ENCODE data around the gene MCRIP2. TPM values are rescaled to one million over a fixed set of nuclear protein-coding genes. Genes with fewer than 3 reads are reported as not detected.

MCRIP2 gene
- total and polyA plus RNA-seq, 9 of the 15 experiments (the other 6 are each of a cell fraction or from before 2014, with no cell fraction given) = 0.80 to 120 (median 35.2) TPM

GRCh38 chr16:686459-687260, 45.0 kb downstream of the MCRIP2 start (continued):
- TF ChIP-seq CREB3L1 (IDR thresholded peaks at IDR 0.05; ENCODE audit: borderline replicate concordance, low read depth) (no peak), MBD2 (IDR thresholded peaks at IDR 0.05; ENCODE audit: borderline replicate concordance, low read depth) (no peak), RBFOX2 (IDR thresholded peaks at IDR 0.05; ENCODE audit: low read depth, low read length) (peak; percentile 51; the same call in 1 of the 2 replicates)

GRCh38 chr16:687499-687898, 45.9 kb downstream of the MCRIP2 start:
- DNase-seq (ENCODE audit: extremely low read depth in 1 of 4, low spot score in 3 of 4) (no peak), ATAC-seq (no peak), FAIRE-seq (no peak)
- Histone ChIP-seq H3K9me3 (replicated peaks; ENCODE audit: control insufficient read depth, insufficient read depth, low read depth, low read length) (no peaks in the 10 kb centered on the region), H3K9ac (ENCODE audit: insufficient read depth in 1 of 2, low read depth in 2 of 2, low read length in 2 of 2) (peak overlapping the region in 1 of 2 experiments; percentile 81; a peak in 2 of 4 replicates), H3K27me3 (ENCODE audit: control insufficient read depth in 2 of 2, insufficient read depth in 2 of 2, low read length in 2 of 2) (no peaks in the 10 kb centered on the region), H3K4me1 (replicated peaks in 1 of 2; ENCODE audit: control insufficient read depth in 2 of 2, insufficient read depth in 2 of 2, low read length in 2 of 2) (peaks cover 16 to 85% of the 10 kb centered on the region in 2 experiments), H3K9me1 (ENCODE audit: control insufficient read depth, insufficient read depth, low read length) (peaks cover 7% of the 10 kb centered on the region), H3K27ac (ENCODE audit: extremely low read depth, low read depth, low read length) (no peak overlapping the region), H3K36me3 (ENCODE audit: control insufficient read depth, insufficient read depth, low read length) (peaks cover 52% of the 10 kb centered on the region; the same call in 2 of the 3 replicates), H3K4me2 (ENCODE audit: insufficient read depth, low read length) (no peak overlapping the region), H3K79me2 (ENCODE audit: control insufficient read depth, insufficient read depth, low read length) (peaks cover 32% of the 10 kb centered on the region), H4K20me1 (replicated peaks; ENCODE audit: control insufficient read depth, insufficient read depth, low read length) (peaks cover 7% of the 10 kb centered on the region), H3K4me3 (no peak overlapping the region), H2AFZ (ENCODE audit: low read depth, low read length) (no peak overlapping the region)
- no peak for TF ChIP-seq NFXL1 (CRISPR knock-in tag; IDR thresholded peaks at IDR 0.05)
- no peak for TF ChIP-seq CREB1 (IDR thresholded peaks at IDR 0.05)
- TF ChIP-seq CREB1 (CRISPR knock-in tag; IDR thresholded peaks at IDR 0.05) = no peak
- TF ChIP-seq KDM5B (IDR thresholded peaks at IDR 0.05; ENCODE audit: insufficient replicate concordance, low read depth, low read length) = peak; percentile 17
- TF ChIP-seq TARDBP (IDR thresholded peaks at IDR 0.05) = no peak
- TF ChIP-seq, protein P1, sequence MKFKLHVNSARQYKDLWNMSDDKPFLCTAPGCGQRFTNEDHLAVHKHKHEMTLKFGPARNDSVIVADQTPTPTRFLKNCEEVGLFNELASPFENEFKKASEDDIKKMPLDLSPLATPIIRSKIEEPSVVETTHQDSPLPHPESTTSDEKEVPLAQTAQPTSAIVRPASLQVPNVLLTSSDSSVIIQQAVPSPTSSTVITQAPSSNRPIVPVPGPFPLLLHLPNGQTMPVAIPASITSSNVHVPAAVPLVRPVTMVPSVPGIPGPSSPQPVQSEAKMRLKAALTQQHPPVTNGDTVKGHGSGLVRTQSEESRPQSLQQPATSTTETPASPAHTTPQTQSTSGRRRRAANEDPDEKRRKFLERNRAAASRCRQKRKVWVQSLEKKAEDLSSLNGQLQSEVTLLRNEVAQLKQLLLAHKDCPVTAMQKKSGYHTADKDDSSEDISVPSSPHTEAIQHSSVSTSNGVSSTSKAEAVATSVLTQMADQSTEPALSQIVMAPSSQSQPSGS (CRISPR knock-in tag; IDR thresholded peaks at IDR 0.05) = no peak
- in situ Hi-C loops (cut with MboI) (no loop called here), intact Hi-C loops (cut with micrococcal nuclease) (no loop called here)
- no TSS peak for BruUV-seq (replicated peaks)
- POLR2A ChIA-PET = interaction anchor here (0.6 to 1.4 kb wide), 2 partner anchors 8 to 116 kb away, joined by 3 to 5 read pairs; no protein-coding TSS in a partner anchor
- CTCF ChIA-PET (ENCODE audit: low intra/inter-chr PET ratio) = no interaction called here
- WGBS (ENCODE audit: insufficient coverage, low coverage, missing lambda C conversion rate) = 96% methylated on average over 14 of the region's 19 CpGs
